ENCODE results near the gene TXNRD2.
A peak's percentile ranks its signal among the peaks of the same experiment; 100 is the strongest.

TXNRD2 gene

DNA sequence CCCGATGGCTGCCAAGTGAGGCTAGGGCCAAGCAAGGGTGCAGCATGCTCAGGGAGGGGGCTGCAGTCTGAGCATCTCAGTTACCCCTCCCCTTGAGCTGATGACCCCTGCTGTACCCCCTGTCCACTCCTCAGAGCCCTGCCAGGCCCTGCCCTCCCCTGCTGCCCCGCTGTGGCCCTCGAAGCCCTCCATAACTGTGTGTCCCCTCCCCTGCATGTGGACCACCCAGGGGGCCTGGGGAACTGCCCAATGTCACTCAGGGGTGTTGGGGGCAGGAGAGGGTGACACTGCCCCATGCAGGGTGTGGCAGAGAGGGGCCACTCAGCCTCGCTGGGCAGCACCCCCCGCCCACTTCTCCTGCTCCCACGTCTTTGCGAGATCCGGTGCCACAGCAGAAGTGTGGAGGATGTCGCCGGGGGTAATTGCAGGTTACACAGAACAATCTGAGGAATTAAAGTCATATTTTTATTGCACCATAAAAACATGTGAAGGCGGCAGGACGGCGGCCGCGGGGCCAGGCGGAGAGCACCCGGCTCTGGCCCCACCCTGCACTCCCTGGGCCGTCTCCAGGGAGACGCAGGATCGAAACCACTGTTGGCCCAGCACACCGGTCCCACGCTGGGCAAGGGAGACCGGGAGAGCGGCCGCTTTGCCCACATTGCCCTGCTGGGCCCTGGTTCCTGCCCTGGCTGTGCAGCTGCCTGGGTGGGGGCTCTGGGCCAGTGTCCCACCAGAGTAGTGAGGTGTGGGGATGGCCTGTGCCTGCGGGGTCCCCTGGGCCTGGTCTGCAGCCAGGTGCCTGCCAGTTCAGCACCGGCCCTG is 68.3 kb downstream of the TXNRD2 start:
- no peak for DNase-seq

GRCh38 chr22:19872779-19873137 is 68.9 kb downstream of the TXNRD2 start:
- peak; percentile 6 for DNase-seq

DNA sequence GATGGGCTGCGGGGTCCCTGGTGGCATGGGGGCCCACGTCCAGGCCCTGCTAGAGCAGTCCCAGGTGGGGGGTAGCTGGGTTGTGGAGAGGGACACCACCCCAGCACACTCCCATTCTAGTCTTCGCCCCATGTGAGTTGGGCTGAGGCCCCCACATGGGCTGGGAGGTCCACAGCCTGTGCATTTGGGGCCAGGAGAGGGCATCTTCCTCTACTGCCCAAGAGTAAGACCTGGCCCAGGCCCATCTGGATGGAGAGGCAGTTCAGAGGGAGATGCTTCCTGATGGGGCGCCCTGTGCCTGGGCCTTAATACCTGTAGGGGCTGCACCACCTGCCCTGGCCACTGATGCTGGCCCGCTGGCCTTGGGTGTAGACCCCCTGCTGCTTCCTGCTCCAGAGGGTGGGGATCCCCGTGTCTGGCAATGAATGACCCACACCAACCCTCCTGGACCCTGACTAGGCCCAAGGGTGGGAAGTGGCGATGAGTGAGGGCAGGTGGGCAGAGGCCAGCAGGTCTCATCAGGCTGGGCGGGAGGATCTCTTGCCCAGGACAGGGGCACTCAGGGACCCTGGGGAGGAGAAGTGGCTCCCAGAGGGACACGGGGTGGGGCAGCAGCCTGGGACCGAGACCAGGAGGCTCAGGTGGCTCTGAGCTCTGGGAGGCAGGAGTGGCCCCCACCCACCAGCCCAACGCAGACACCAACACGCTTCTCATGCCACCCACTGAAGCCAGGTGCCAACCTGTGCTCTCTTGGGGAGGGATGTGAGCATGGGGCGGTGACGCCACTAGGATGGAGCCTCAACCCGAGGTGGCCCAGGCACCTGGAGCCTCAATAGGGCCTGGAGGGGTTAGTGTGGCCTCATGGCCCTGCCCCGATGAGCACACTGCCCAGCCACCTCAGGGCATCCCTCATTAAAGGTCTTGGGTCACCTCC is 69.5 kb downstream of the TXNRD2 start:
- DNase-seq, result no peak

DNA sequence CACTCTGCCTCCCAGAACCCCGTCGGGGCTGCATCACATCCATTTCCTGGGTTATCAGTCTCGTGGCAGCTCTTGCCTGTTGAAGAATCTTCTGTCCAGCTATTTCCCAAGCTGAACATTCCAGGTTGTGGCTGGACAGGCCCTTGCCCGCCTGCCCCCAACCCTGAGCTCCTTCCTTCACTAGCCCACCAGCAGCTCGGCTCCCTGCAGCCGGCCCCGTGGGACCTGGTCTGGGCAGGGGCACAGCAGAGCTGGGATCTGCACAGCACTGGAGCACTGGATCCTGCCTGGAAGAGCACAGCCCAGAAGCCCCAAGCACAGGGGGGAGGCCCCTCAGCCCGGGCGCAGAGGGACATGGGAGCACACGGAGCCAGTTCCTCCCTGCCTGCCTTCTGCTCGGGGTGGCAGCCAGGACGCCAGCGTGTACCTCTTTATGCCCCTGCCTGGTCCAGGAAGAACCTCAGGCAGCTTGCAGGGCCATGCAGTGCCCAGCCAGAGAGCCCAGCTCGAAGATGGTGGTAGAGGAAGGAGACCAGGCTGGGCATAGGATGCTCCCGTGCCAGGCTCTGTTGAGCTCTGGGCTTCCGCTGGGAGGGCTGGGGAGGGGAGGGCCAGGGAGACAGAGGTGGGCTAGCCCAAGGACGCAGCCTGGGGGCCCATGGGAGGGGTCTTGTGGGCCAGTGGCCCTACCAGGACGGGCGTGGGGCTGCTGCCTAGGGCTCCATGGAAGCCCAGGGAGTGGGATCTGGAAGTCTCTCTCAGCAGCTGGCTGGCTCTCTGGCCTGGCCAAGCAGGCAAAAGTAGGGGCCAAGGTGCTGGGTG is 70.4 kb downstream of the TXNRD2 start:
- no peak for DNase-seq

GRCh38 chr22:19870153-19871022 is 71.2 kb downstream of the TXNRD2 start:
- DNase-seq, result no peak

- no peak for DNase-seq
Observed at GRCh38 chr22:19869497-19870152, 72.0 kb downstream of the TXNRD2 start.

DNA sequence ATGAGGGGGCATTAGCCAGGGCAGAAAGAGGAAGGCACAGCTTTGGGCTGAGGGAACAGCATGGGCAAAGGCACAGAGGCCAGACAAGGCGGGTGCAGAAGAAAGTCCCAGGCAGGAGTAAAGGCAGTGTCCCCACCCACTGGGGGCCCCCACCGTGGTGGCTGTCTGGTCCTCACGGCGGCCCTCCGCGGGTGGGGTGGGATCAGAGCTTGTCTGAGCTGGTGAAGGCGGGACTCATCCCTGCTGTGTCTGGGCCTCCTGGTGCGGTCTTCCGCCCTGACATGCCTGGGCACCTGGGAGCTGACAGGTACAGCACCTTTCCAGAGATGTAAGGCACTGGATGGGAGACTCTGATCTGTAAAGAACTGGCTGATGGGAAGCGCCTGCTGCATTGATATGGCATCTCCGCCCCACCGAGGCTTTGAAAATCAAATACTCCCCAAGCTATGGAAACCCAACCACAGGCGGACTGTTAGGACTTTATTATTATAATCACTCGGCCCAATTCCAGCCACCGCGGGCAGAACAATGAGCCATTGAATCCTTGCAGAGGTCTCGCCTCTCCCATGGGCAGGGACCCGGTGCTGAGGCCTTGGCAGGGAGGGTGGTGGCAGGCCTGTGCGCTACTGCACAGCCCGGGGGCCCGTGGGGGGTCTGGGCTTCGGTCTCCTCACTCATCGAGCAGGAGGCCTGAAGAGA is 72.7 kb downstream of the TXNRD2 start:
- peak; percentile 4 for DNase-seq

DNA sequence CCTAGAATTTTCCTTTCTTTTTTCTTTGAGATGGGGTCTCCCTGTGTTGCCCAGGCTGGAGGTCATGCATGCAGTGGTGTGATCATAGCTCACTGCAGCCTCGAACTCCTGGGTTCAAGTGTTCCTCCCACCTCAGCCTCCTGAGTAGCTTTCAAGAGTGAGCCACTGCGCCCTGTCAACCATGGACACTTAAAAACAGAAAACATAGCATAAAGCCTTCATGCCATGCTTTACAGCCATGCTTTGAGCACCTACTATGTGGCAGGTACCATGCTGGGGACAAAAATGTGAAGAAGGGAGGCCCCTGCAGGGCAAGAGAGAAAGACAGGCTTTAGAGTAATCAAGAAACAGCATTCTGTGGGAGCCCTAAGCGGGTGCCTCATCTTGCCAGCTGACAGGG is 73.3 kb downstream of the TXNRD2 start:
- no peak for DNase-seq

- no peak for DNase-seq
Observed at GRCh38 chr22:19867617-19868016, 74.0 kb downstream of the TXNRD2 start.

- DNase-seq, result no peak
Observed at GRCh38 chr22:19866665-19867009, 75.0 kb downstream of the TXNRD2 start.

GRCh38 chr22:19865141-19865829 is 76.3 kb downstream of the TXNRD2 start:
- no peak for DNase-seq

DNA sequence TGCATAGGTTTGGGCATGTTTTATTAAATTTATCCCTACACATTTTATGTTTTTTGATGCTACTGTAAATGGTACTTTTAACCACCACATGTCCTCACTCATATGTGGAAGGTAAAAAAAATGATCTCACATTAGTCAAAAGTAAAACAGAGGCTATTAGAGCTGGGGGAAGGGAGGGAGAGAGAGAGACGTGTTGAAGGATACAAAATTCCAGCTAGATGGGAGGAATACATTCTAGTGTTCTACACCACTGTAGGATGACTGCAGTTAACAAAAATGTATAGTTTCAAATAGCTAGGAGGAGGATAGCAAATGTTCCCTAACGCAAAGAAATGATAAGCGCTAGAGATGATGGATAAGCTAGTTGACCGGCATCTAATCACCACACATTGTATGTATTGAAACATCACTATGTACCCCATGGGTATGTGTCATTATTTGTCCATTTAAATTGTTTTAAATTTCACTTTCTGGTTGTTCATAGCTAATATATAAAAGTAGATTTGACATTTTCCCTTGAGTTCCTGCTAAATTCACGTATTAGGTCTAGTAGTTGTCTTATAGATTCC is 77.0 kb downstream of the TXNRD2 start:
- no peak for DNase-seq

GRCh38 chr22:19863571-19863970 is 78.0 kb downstream of the TXNRD2 start:
- no peak for DNase-seq

- DNase-seq, result no peak
Observed at GRCh38 chr22:19862619-19863246, 78.9 kb downstream of the TXNRD2 start.

DNA sequence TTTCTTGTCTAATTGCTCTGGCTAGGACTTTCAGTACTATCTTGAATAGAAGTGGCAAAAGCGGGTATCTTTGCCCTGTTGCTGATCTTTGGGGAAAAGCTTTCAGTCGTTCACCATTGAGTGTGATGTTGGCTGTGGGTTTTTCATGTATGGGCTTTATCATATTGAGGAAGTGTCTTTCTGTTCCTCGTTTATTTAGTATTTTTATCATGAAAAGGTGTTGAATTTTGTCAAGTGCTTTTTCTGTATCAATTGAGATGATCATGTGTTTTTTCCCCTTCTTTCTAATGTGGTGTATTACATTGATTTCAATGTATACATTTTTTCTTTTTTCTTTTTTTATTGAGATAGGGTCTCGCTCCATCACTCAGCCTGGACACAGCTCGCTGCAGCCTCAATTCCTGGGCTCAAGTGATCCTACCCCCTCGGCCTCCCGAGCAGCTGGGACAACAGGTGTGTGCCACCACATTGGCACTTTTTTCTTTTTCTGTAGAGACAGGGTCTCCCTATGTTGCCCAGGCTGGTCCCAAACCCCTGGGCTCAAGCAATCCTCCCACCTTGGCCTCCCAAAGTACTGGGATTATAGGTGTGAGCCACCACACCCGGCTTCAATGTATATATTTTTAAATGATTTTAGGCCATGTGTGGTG is 81.6 kb downstream of the TXNRD2 start:
- no peak for DNase-seq

DNA sequence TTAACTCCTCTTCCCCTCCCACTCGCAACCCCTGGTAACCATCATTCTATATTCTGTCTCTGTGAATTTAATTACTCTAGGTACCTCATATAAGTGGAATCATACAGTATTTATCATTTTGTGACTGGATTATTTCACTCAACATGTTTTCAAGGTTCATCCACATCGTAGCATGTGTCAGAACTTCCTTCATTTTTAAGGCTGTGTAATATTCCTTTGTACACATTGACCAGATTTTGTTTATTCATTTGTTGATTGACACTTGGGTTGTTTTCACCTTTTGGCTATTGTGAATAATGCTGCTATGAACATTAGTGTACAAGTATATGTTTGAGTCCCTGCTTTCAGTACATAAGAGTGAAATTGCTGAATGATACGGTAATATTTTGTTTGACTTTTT is 84.2 kb downstream of the TXNRD2 start:
- no peak for DNase-seq

DNA sequence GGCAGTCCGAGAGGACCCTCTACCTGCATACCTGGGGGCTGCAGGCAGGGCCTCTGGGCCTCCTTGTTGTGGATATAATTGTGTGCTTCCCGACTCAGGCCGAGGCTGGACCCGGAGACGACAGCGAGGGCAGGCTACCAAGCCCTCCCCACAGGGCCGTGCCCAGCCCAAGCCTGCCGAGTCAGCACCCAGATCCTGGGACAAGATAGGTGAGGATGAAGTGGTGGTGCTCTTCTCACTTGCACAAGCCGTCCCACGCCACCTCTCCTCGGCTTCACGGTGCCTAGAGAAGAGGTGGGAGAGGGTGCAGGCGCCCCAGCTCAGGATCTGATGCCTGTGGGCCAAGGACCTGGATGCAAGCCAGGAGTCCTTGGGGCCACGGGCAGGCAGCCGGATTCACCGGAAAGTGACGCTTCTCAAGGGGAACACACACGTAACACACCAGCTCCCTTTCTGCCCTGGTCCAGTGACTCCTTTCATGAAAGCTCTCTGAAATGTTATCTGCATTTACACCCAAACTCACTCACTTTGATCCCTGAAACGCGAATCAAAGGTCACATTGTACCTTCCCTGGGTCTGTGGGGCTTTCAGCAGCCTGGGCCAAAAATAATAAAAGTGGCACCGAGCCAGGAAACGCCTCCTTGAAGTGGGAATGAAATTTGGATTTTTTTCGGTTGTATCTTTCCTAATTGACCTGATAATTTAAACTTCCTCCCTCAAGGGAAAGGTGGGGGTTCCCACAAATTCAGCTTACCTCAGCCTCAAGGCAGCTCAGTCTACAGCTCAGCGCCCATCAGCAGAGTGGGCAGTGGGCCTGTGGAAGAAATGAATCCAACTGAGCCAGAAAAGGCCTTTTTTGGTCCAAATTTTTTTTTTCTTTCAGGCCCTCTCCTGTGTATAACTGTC is 85.9 kb downstream of the TXNRD2 start:
- DNase-seq, result peak; percentile 57
